Thoracic aorta (tissue), 2 donors: ENCODE data around the gene DPEP3. TPM values are rescaled to one million over a fixed set of nuclear protein-coding genes. Genes with fewer than 3 reads are reported as not detected.
A peak's percentile ranks its signal among the peaks of the same experiment; 100 is the strongest.

Experiments
- ATAC-seq: fragments of 150-250 bp; one replicate; pipeline ENCODE4 v1.8.0; 2017; ENCODE audit warnings: low read depth; ENCODE audit not compliant: insufficient number of reproducible peaks, low FRiP score
- DNase-seq: peaks from one replicate; pipeline ENCODE4 v3.0.0-alpha.2; 2020; ENCODE audit warnings: low spot score
- H3K27ac ChIP-seq, 2 donors: fragments of 200-600 bp; sonication (generic); 1 replicate in 1 of 2; 2 replicates in 1 of 2; pipeline ENCODE4 v1.5.1; 2016; ENCODE audit warnings: mild to moderate bottlenecking in 2 of 2, moderate library complexity in 2 of 2
- H3K27me3 ChIP-seq: fragments of 200-600 bp; sonication (generic); replicated peaks from 2 replicates; pipeline ENCODE4 v1.6.0; 2016; ENCODE audit warnings: mild to moderate bottlenecking; ENCODE audit not compliant: insufficient read depth
- H3K36me3 ChIP-seq: fragments of 200-600 bp; sonication (generic); one replicate; pipeline ENCODE4 v1.5.1; 2016
- H3K4me1 ChIP-seq, 2 donors: fragments of 200-600 bp; sonication (generic); 1 replicate in 1 of 2; 2 replicates in 1 of 2; pipeline versions ENCODE4 v1.5.1 to v1.6.0; 2016; ENCODE audit warnings: low read depth in 2 of 2, mild to moderate bottlenecking in 1 of 2; ENCODE audit not compliant: control insufficient read depth in 1 of 2
- H3K4me3 ChIP-seq: fragments of 200-600 bp; sonication (generic); 2 replicates; pipeline ENCODE4 v1.5.1; 2016; ENCODE audit warnings: mild to moderate bottlenecking
- H3K9me3 ChIP-seq: fragments of 200-600 bp; sonication (generic); 2 replicates; pipeline ENCODE4 v1.5.1; 2016
- total RNA-seq, 2 donors: library from RNA; depleted of rRNA; stranded (reverse); fragments of >200 nt; gene quantifications; one replicate each; pipeline versions ENCODE4 v1.1.0 to v1.2.3, GENCODE V29; 2016
- TF ChIP-seq, protein P1 (sequence below): fragments of 200-600 bp; sonication (generic); IDR thresholded peaks from one replicate; pipeline ENCODE4 v1.5.1; 2019; ENCODE audit warnings: antibody characterized with exemption

DPEP3 gene
- not detected for total RNA-seq

DNA sequence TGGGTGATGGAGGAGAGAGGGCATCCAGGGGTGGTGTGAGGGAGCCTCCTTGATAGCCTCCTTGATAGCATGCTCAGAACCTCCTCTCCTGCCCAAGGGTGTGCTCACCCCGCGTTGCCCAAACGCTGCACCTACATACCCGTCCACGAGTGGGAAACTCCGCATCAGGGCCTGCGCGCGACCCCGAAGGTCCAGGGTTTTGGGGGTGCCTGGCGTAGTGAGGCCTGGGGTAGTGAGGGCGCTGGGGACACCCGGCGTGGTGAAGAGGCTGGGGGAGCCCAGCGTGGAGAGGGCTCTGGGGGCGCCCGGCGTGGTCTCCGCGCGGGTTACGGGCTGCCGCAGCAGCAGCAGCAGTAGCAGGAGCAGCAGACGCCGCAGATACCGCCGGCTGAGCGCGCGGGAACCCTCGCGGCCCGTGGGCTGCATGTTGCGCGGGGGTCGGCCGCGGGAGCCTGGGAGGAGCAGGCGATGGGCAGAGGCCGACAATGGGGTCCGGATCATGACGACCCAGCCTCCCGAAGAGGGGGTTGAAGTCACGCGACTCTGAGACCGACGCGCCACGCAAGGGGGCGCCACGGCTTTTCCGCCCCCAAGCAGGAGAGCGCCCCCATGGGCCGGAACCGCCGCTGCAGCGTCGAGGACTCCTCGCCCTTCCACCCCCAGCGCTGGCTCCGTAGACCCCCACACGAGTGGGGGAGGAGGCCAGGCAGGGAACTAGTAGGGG is at the start of gene DPEP3:
TSS of gene DPEP3 (minus strand) at position 545 of the 724 bp plus-strand sequence. CDS start at position 426, 119 bp downstream.
- Histone ChIP-seq H3K27ac (no peak within 1 kb of the TSS), H3K36me3 (no peaks in the 10 kb centered on the region), H3K4me3 (no peak within 1 kb of the TSS), H3K4me1 (no peaks in the 10 kb centered on the region), H3K9me3 (no peaks in the 10 kb centered on the region), H3K27me3 (no peaks in the 10 kb centered on the region)
- no peak for DNase-seq
- TF ChIP-seq, protein P1, sequence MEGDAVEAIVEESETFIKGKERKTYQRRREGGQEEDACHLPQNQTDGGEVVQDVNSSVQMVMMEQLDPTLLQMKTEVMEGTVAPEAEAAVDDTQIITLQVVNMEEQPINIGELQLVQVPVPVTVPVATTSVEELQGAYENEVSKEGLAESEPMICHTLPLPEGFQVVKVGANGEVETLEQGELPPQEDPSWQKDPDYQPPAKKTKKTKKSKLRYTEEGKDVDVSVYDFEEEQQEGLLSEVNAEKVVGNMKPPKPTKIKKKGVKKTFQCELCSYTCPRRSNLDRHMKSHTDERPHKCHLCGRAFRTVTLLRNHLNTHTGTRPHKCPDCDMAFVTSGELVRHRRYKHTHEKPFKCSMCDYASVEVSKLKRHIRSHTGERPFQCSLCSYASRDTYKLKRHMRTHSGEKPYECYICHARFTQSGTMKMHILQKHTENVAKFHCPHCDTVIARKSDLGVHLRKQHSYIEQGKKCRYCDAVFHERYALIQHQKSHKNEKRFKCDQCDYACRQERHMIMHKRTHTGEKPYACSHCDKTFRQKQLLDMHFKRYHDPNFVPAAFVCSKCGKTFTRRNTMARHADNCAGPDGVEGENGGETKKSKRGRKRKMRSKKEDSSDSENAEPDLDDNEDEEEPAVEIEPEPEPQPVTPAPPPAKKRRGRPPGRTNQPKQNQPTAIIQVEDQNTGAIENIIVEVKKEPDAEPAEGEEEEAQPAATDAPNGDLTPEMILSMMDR = no peak
- no peak for ATAC-seq

DNA sequence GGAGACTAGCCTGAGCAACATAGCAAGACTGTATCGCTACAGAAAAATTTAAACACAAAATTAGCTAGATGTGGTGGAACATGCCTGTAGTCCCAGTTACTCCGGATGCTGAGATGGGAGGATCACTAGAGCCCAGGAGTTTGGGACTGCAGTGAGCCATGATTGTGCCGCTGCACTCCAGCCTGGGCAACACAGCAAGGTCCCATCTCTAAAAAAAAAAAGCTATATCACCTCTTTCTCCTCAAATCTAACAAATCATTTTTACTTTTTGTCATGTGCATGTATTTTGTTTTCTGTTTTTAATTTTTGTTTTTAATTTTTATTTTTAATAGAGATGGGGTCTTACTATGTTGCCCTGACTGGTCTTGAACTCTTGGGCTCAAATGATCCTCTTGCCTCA is 48.7 kb upstream of the DPEP3 start:
- Histone ChIP-seq H3K4me1 (peaks cover 0 to 4% of the 10 kb centered on the region in 2 donors), H3K36me3 (peaks cover 12% of the 10 kb centered on the region), H3K4me3 (no peak overlapping the region), H3K27ac (no peak overlapping the region), H3K9me3 (no peaks in the 10 kb centered on the region), H3K27me3 (no peaks in the 10 kb centered on the region)
- ATAC-seq (no peak), DNase-seq (no peak)
- TF ChIP-seq, protein P1 = no peak

GRCh38 chr16:68022728-68023537 is 42.6 kb upstream of the DPEP3 start, which contains the start of the genes DDX28 and DUS2:
Gene DDX28, minus strand, starts transcription at chr16:68023232. Its CDS starts 30 bp downstream, at chr16:68023202.
Gene DUS2, plus strand, starts transcription at chr16:68023284. Its CDS starts 14,740 bp downstream, at chr16:68038024.
- peak within 1 kb of the TSS; percentile 88 for H3K4me3 ChIP-seq
- DNase-seq = peak; percentile 79

DNA sequence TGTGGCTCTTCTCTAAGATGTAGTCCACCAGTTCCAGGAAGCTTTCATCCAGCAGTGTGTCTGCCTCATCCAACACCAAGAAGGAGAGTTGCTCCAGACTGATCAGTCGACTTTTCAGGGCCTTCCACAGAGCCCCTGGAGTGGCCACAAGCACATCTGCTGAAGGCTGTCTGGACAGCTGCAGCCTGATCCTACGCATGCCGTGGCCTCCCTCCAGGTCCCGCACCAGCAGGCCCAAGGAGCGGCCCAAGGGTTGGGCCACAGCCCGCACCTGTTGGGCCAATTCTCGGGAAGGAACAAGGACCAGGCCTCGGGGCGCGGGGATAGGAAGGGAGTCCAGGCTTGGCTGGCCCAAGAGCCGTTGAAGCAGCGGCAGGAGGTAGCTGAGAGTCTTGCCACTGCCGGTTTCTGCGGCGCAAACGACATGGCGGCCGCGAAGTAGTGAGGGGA is 42.0 kb upstream of the DPEP3 start:
- H3K27ac ChIP-seq = peak overlapping the region; percentile 70 to 84

More at GRCh38 chr16:68022728-68023537, 42.6 kb upstream of the DPEP3 start, which contains the start of the genes DDX28 and DUS2:
- H3K36me3 ChIP-seq = peaks cover 5% of the 10 kb centered on the region
- peak; percentile 83 for ATAC-seq
- TF ChIP-seq, protein P1 = no peak
- no peaks in the 10 kb centered on the region for H3K9me3 ChIP-seq
- peak within 1 kb of the TSS; percentile 70 to 84 for H3K27ac ChIP-seq
- peaks cover 20 to 28% of the 10 kb centered on the region in 2 donors for H3K4me1 ChIP-seq
- H3K27me3 ChIP-seq = no peaks in the 10 kb centered on the region

More for the DNA sequence above, 42.0 kb upstream of the DPEP3 start:
- ATAC-seq (no peak), DNase-seq (no peak)
- Histone ChIP-seq H3K4me3 (peak overlapping the region; percentile 88), H3K9me3 (no peaks in the 10 kb centered on the region), H3K27me3 (no peaks in the 10 kb centered on the region), H3K4me1 (peaks cover 20 to 28% of the 10 kb centered on the region in 2 donors), H3K36me3 (no peaks in the 10 kb centered on the region)
- TF ChIP-seq, protein P1 = no peak
